K562 (cell line): ENCODE measurements around the gene SIRPA. TPM values are rescaled to one million over a fixed set of nuclear protein-coding genes. Genes with fewer than 3 reads are reported as not detected.

Source experiments
- ATAC-seq: fragments of 200-7000 bp; cut with Tn5 transposase; 3 replicates; pipeline ENCODE4 v1.9.1; 2020; ENCODE audit warnings: moderate library complexity
- BruUV-seq: library from RNA; stranded (reverse); fragments of 400-500 nt; replicated peaks from 2 replicates; lab custom pipeline; 2021; lab: Mats Ljungman, UMichigan
- CTCF ChIA-PET: fragments of 300-600 bp; formaldehyde crosslinking; extraction: SDS; loops from one replicate; lab custom pipeline; 2021; ENCODE audit warnings: low intra/inter-chr PET ratio; lab: Yijun Ruan, JAX
- POLR2A ChIA-PET: fragments of 300-600, 350-650 bp; sonication (Branson Sonifier 250); formaldehyde crosslinking; extraction: SDS; loops from one replicate; lab custom pipeline; 2021; ENCODE audit warnings: antibody characterized with exemption, inconsistent platforms; lab: Yijun Ruan, JAX
- DNase-seq, 4 experiments: peaks; one replicate each; pipeline versions ENCODE4 v3.0.0 to v3.0.0-alpha.2; 2011 to 2018; ENCODE audit warnings: low spot score in 3 of 4, mixed read lengths in 3 of 4; ENCODE audit errors: extremely low read depth in 1 of 4
- FAIRE-seq: peaks from 2 replicates; lab custom pipeline; 2011; peaks lifted over from hg19 to GRCh38; lab: Jason Lieb, UNC
- H2AFZ ChIP-seq: 2 replicates; pipeline ENCODE4 v1.6.0; 2011; ENCODE audit warnings: low read depth, low read length, control low read depth, inconsistent platforms
- H3K27ac ChIP-seq: fragments of 200-600 bp; 3 replicates; pipeline ENCODE4 v1.8.0; 2011; ENCODE audit warnings: low read depth, mild to moderate bottlenecking, control low read depth, inconsistent platforms, low read length, moderate library complexity, mixed read lengths; ENCODE audit errors: extremely low read depth
- H3K27me3 ChIP-seq, 2 experiments: fragments of 300-600 bp in 1 of 2; 2 replicates in 1 of 2; 3 replicates in 1 of 2; pipeline versions ENCODE4 v1.6.0 to v1.8.0; 2011; ENCODE audit warnings: inconsistent platforms in 2 of 2, low read length in 2 of 2, mild to moderate bottlenecking in 1 of 2, mixed read lengths in 1 of 2, moderate library complexity in 1 of 2; ENCODE audit not compliant: control insufficient read depth in 2 of 2, insufficient read depth in 2 of 2
- H3K36me3 ChIP-seq: fragments of 300-600 bp; 3 replicates; pipeline ENCODE4 v1.8.0; 2011; ENCODE audit warnings: mild to moderate bottlenecking, low read length, inconsistent platforms; ENCODE audit not compliant: control insufficient read depth, insufficient read depth
- H3K4me1 ChIP-seq, 2 experiments: fragments of 200-600 bp in 1 of 2; replicated peaks in 1 of 2; 2 replicates in 1 of 2; 3 replicates in 1 of 2; pipeline versions ENCODE4 v1.5.1 to v1.8.0; 2011; ENCODE audit warnings: inconsistent platforms in 2 of 2, low read length in 2 of 2, mild to moderate bottlenecking in 1 of 2, mixed read lengths in 1 of 2, moderate library complexity in 1 of 2; ENCODE audit not compliant: control insufficient read depth in 2 of 2, insufficient read depth in 2 of 2
- H3K4me2 ChIP-seq: 2 replicates; pipeline ENCODE4 v1.6.1; 2011; ENCODE audit warnings: low read length, control low read depth, inconsistent platforms, mixed read lengths; ENCODE audit not compliant: insufficient read depth
- H3K4me3 ChIP-seq: fragments of 200-600 bp; sonication (generic), shearing (Covaris generic); 2 replicates; pipeline ENCODE4 v1.5.1; 2016; ENCODE audit warnings: control low read depth, inconsistent platforms
- H3K79me2 ChIP-seq: fragments of 200-600 bp; 3 replicates; pipeline ENCODE4 v1.8.0; 2011; ENCODE audit warnings: low read length, inconsistent platforms; ENCODE audit not compliant: control insufficient read depth, insufficient read depth
- H3K9ac ChIP-seq, 2 experiments: 2 replicates each; pipeline versions ENCODE4 v1.6.0 to v1.6.1; 2011; ENCODE audit warnings: low read depth in 2 of 2, low read length in 2 of 2, control low read depth in 1 of 2, inconsistent platforms in 1 of 2, mild to moderate bottlenecking in 1 of 2, mixed read lengths in 1 of 2; ENCODE audit not compliant: insufficient read depth in 1 of 2
- H3K9me1 ChIP-seq: one replicate; pipeline ENCODE4 v1.6.0; 2011; ENCODE audit warnings: inconsistent platforms, mild to moderate bottlenecking, low read length, moderate library complexity; ENCODE audit not compliant: control insufficient read depth, insufficient read depth
- H3K9me3 ChIP-seq: replicated peaks from 2 replicates; pipeline ENCODE4 v1.5.1; 2011; ENCODE audit warnings: low read depth, low read length, inconsistent platforms; ENCODE audit not compliant: control insufficient read depth, insufficient read depth
- H4K20me1 ChIP-seq: replicated peaks from 2 replicates; pipeline ENCODE4 v1.6.1; 2011; ENCODE audit warnings: low read length, inconsistent platforms, mixed read lengths; ENCODE audit not compliant: control insufficient read depth, insufficient read depth
- BMI1 ChIP-seq: fragments of 150-350 bp; IDR thresholded peaks from 2 replicates; pipeline ENCODE4 v1.6.1; 2014; ENCODE audit warnings: low read length
- CBX5 ChIP-seq: IDR thresholded peaks from 2 replicates; pipeline ENCODE4 v1.6.1; 2014; ENCODE audit warnings: low read depth, borderline replicate concordance
- EGR1 ChIP-seq: fragments of 450-650 bp; conservative IDR thresholded peaks from 2 replicates; pipeline ENCODE4 v1.6.1; 2017; ENCODE audit warnings: mild to moderate bottlenecking
- GTF2E2 ChIP-seq: fragments of 200-800 bp; sonication (Bioruptor generic); IDR thresholded peaks from 2 replicates; pipeline ENCODE4 v1.6.1; 2016; ENCODE audit warnings: missing genetic modification characterization, missing compliant biosample characterization
- ILF3 ChIP-seq: fragments of 450-650 bp; IDR thresholded peaks from 2 replicates; pipeline ENCODE4 v1.6.1; 2018; ENCODE audit warnings: antibody characterized with exemption, mild to moderate bottlenecking, moderate library complexity, borderline replicate concordance
- MCM7 ChIP-seq, 2 experiments: fragments of 450-650 bp; IDR thresholded peaks; 2 replicates each; pipeline ENCODE4 v1.6.1; 2016 to 2018
- MYC ChIP-seq, 2 experiments: fragments of 250-450 bp in 1 of 2; sonication (Bioruptor Pico) in 1 of 2; IDR thresholded peaks; 2 replicates each; pipeline versions ENCODE4 v1.5.1 to v1.6.1; 2012 to 2021; ENCODE audit warnings: low read depth in 2 of 2, borderline replicate concordance in 1 of 2, improper control_type of control experiment in 1 of 2, low read length in 1 of 2, mild to moderate bottlenecking in 1 of 2, moderate library complexity in 1 of 2
- PHB2 ChIP-seq: fragments of 450-650 bp; IDR thresholded peaks from 2 replicates; pipeline ENCODE4 v1.6.1; 2017; ENCODE audit warnings: low read depth
- TAF9B ChIP-seq: fragments of 450-650 bp; IDR thresholded peaks from 2 replicates; pipeline ENCODE4 v1.6.1; 2018; ENCODE audit warnings: mild to moderate bottlenecking; ENCODE audit not compliant: partially characterized antibody
- TBP ChIP-seq: optimal IDR thresholded peaks from 2 replicates; pipeline ENCODE3; 2011; ENCODE audit warnings: low read depth, low read length, improper control_type of control experiment
- ZFP1 ChIP-seq: fragments of 450-650 bp; formaldehyde crosslinking; IDR thresholded peaks from 2 replicates; pipeline ENCODE4 v1.4.0; 2020; ENCODE audit warnings: mild to moderate bottlenecking, mixed read lengths
- ZNF124 ChIP-seq: sonication (generic); formaldehyde crosslinking; IDR thresholded peaks from 2 replicates; pipeline ENCODE4 v1.8.1; 2022; ENCODE audit warnings: missing genetic modification reagents
- WGBS: fragments of 100-300 bp; shearing (Covaris generic); methylation state at CpG from one replicate; pipeline ENCODE4 v1.1.6; 2016; ENCODE audit warnings: low coverage, mixed read lengths; ENCODE audit not compliant: insufficient coverage; ENCODE audit errors: missing lambda C conversion rate; 5-methylcytosine and 5-hydroxymethylcytosine counted together
- in situ Hi-C: fragments of 300-500 bp; cut with MboI; formaldehyde crosslinking; loops from 4 replicates; pipeline ENCODE4 v1.15.0; 2018; ENCODE audit warnings: inconsistent platforms, mixed read lengths
- intact Hi-C: fragments of 100-400 bp; cut with micrococcal nuclease; formaldehyde crosslinking; loops from 2 replicates; pipeline ENCODE4 v1.14.2; 2022
- polyA plus RNA-seq, 8 experiments: library from polyadenylated mRNA; depleted of rRNA in 4 of 8; stranded (reverse) in 5 of 8; unstranded in 3 of 8; fragments of >200 nt; fragmentation: Nextera tagmentation in 2 of 8; fragmentation: Illumina TruSeq in 1 of 8; extraction: Ambion mirVana in 2 of 8; extraction: Trizol in 1 of 8; gene quantifications; 2 replicates each; pipeline versions ENCODE4 v1.2.1 to v1.2.3, GENCODE V29; 2011 to 2014; ENCODE audit warnings: inconsistent platforms in 1 of 8, missing spikeins in 1 of 8
- total RNA-seq, 7 experiments: library from RNA; depleted of rRNA in 6 of 7; stranded (reverse); fragments of >200 nt in 6 of 7; fragmentation: Illumina TruSeq in 2 of 7; extraction: Trizol in 2 of 7; gene quantifications; 2 replicates each; pipeline versions ENCODE4 v1.2.1 to v1.2.3, GENCODE V29; 2011 to 2021; ENCODE audit warnings: low replicate concordance in 1 of 7
- TF ChIP-seq, protein P1 (sequence below), 2 experiments: fragments of 150-350 bp in 1 of 2; IDR thresholded peaks; 2 replicates each; pipeline ENCODE4 v1.6.1; 2012 to 2016; ENCODE audit warnings: low read depth in 2 of 2, low read length in 2 of 2, mild to moderate bottlenecking in 1 of 2, moderate library complexity in 1 of 2
- TF ChIP-seq, protein P2 (sequence below): fragments of 450-650 bp; IDR thresholded peaks from 2 replicates; pipeline ENCODE4 v1.6.1; 2017; ENCODE audit warnings: mild to moderate bottlenecking, moderate library complexity
- TF ChIP-seq, protein P3 (sequence below): fragments of 200-400 bp; formaldehyde crosslinking; IDR thresholded peaks from 2 replicates; pipeline ENCODE4 v1.6.1; 2017; ENCODE audit warnings: mild to moderate bottlenecking, low read depth, low read length, moderate library complexity
- TF ChIP-seq, protein P4 (sequence below): sonication (generic); formaldehyde crosslinking; IDR thresholded peaks from 2 replicates; pipeline ENCODE4 v1.8.1; 2023; ENCODE audit warnings: mild to moderate bottlenecking, missing genetic modification reagents

The SIRPA gene
- total and polyA plus RNA-seq, 9 of the 15 experiments (the other 6 are each of a cell fraction or from before 2014, with no cell fraction given): 0.01 to 0.40 (median 0.11) TPM; not detected in 2

DNA sequence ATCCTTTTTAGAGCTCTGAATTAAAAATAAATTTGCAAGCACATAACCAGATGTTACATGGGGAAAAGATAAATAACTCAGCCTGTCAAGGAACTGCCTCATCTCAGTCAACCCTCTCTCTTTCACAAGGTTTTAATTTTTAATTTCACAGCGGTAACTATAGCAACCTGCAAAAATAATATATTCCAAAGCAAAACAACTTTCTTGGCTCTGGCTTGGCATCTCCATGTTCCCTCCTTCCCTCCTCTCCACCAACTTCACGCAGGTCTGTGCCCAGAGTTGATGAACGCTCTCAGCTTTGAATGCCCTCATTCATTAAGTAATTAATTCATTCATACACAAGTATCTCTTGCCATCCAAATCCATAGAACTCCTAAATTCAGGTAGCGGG is 32.5 kb upstream of the SIRPA start:
- Histone ChIP-seq H3K9me3 (no peaks in the 10 kb centered on the region), H3K4me3 (no peak overlapping the region), H3K4me1 (no peaks in the 10 kb centered on the region), H4K20me1 (no peaks in the 10 kb centered on the region), H3K9ac (no peak overlapping the region), H3K9me1 (no peaks in the 10 kb centered on the region), H3K79me2 (no peaks in the 10 kb centered on the region), H3K27me3 (no peaks in the 10 kb centered on the region), H3K4me2 (no peak overlapping the region), H3K36me3 (no peaks in the 10 kb centered on the region), H3K27ac (no peak overlapping the region), H2AFZ (no peak overlapping the region)
- ChIA-PET CTCF (no interaction called here), POLR2A (no interaction called here)
- no peak for FAIRE-seq
- intact Hi-C loops (no loop called here), in situ Hi-C loops (no loop called here)
- no TSS peak for BruUV-seq
- DNase-seq: no peak
- WGBS: 0% methylated on average over 4 of the region's 4 CpGs
- TF ChIP-seq, protein P1, sequence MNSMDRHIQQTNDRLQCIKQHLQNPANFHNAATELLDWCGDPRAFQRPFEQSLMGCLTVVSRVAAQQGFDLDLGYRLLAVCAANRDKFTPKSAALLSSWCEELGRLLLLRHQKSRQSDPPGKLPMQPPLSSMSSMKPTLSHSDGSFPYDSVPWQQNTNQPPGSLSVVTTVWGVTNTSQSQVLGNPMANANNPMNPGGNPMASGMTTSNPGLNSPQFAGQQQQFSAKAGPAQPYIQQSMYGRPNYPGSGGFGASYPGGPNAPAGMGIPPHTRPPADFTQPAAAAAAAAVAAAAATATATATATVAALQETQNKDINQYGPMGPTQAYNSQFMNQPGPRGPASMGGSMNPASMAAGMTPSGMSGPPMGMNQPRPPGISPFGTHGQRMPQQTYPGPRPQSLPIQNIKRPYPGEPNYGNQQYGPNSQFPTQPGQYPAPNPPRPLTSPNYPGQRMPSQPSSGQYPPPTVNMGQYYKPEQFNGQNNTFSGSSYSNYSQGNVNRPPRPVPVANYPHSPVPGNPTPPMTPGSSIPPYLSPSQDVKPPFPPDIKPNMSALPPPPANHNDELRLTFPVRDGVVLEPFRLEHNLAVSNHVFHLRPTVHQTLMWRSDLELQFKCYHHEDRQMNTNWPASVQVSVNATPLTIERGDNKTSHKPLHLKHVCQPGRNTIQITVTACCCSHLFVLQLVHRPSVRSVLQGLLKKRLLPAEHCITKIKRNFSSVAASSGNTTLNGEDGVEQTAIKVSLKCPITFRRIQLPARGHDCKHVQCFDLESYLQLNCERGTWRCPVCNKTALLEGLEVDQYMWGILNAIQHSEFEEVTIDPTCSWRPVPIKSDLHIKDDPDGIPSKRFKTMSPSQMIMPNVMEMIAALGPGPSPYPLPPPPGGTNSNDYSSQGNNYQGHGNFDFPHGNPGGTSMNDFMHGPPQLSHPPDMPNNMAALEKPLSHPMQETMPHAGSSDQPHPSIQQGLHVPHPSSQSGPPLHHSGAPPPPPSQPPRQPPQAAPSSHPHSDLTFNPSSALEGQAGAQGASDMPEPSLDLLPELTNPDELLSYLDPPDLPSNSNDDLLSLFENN (IDR thresholded peaks at IDR 0.05; ENCODE audit: low read depth in 2 of 2, low read length in 2 of 2): no peak
- TF ChIP-seq ZFP1 (CRISPR knock-in tag): no peak
- TF ChIP-seq, protein P2, sequence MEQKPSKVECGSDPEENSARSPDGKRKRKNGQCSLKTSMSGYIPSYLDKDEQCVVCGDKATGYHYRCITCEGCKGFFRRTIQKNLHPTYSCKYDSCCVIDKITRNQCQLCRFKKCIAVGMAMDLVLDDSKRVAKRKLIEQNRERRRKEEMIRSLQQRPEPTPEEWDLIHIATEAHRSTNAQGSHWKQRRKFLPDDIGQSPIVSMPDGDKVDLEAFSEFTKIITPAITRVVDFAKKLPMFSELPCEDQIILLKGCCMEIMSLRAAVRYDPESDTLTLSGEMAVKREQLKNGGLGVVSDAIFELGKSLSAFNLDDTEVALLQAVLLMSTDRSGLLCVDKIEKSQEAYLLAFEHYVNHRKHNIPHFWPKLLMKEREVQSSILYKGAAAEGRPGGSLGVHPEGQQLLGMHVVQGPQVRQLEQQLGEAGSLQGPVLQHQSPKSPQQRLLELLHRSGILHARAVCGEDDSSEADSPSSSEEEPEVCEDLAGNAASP: no peak
- TF ChIP-seq GTF2E2 (tag): no peak
- no peak for TF ChIP-seq BMI1
- no peak for TF ChIP-seq TBP
- no peak for TF ChIP-seq MYC (IDR thresholded peaks at IDR 0.05; ENCODE audit: low read depth, low read length)
- TF ChIP-seq MYC (CRISPR knock-in tag; IDR thresholded peaks at IDR 0.05; ENCODE audit: borderline replicate concordance, low read depth): no peak
- no peak for TF ChIP-seq PHB2
- no peak for TF ChIP-seq MCM7 (IDR thresholded peaks at IDR 0.05)
- TF ChIP-seq, protein P3, sequence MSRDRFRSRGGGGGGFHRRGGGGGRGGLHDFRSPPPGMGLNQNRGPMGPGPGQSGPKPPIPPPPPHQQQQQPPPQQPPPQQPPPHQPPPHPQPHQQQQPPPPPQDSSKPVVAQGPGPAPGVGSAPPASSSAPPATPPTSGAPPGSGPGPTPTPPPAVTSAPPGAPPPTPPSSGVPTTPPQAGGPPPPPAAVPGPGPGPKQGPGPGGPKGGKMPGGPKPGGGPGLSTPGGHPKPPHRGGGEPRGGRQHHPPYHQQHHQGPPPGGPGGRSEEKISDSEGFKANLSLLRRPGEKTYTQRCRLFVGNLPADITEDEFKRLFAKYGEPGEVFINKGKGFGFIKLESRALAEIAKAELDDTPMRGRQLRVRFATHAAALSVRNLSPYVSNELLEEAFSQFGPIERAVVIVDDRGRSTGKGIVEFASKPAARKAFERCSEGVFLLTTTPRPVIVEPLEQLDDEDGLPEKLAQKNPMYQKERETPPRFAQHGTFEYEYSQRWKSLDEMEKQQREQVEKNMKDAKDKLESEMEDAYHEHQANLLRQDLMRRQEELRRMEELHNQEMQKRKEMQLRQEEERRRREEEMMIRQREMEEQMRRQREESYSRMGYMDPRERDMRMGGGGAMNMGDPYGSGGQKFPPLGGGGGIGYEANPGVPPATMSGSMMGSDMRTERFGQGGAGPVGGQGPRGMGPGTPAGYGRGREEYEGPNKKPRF: no peak
- TF ChIP-seq, protein P4, sequence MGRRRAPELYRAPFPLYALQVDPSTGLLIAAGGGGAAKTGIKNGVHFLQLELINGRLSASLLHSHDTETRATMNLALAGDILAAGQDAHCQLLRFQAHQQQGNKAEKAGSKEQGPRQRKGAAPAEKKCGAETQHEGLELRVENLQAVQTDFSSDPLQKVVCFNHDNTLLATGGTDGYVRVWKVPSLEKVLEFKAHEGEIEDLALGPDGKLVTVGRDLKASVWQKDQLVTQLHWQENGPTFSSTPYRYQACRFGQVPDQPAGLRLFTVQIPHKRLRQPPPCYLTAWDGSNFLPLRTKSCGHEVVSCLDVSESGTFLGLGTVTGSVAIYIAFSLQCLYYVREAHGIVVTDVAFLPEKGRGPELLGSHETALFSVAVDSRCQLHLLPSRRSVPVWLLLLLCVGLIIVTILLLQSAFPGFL (CRISPR knock-in tag): no peak
- TF ChIP-seq EGR1: no peak
- no peak for TF ChIP-seq TAF9B
- no peak for TF ChIP-seq ILF3
- no peak for TF ChIP-seq CBX5
- no peak for TF ChIP-seq ZNF124 (CRISPR knock-in tag)
- no peak for ATAC-seq
